IMR-90 (cell line): ENCODE results near the gene IYD. TPM values are rescaled to one million over a fixed set of nuclear protein-coding genes. Genes with fewer than 3 reads are reported as not detected.

Experiments
- ATAC-seq: fragments of 200-7000 bp; cut with Tn5 transposase; 2 replicates; pipeline ENCODE4 v1.9.1; 2020; ENCODE audit warnings: low read depth, mild to moderate bottlenecking, moderate library complexity
- BruUV-seq: library from RNA; stranded (reverse); fragments of 400-500 nt; replicated peaks from 2 replicates; lab custom pipeline; 2021; lab: Mats Ljungman, UMichigan
- CTCF ChIA-PET: fragments of 300-600 bp; formaldehyde crosslinking; extraction: SDS; loops from one replicate; lab custom pipeline; 2021; ENCODE audit warnings: antibody characterized with exemption; lab: Yijun Ruan, JAX
- POLR2A ChIA-PET: fragments of 300-600 bp; sonication (Branson Sonifier 250); formaldehyde crosslinking; loops from one replicate; lab custom pipeline; 2022; ENCODE audit warnings: antibody characterized with exemption; ENCODE audit not compliant: unreplicated experiment; lab: Charles Lee
- DNase-seq: peaks from one replicate; pipeline ENCODE4 v3.0.0; 2013
- H2AFZ ChIP-seq: replicated peaks from 2 replicates; pipeline ENCODE3; 2013; ENCODE audit warnings: low read length, mild to moderate bottlenecking; ENCODE audit not compliant: poor library complexity
- H2AK5ac ChIP-seq: 2 replicates; pipeline ENCODE4 v1.6.1; 2013; ENCODE audit warnings: low read depth, low read length, inconsistent platforms
- H2AK9ac ChIP-seq: replicated peaks from 2 replicates; pipeline ENCODE3; 2013; ENCODE audit warnings: mild to moderate bottlenecking, low read depth, low read length, moderate library complexity; ENCODE audit not compliant: poor library complexity
- H2BK120ac ChIP-seq: 2 replicates; pipeline ENCODE4 v1.6.1; 2013; ENCODE audit warnings: low read depth, low read length, inconsistent platforms
- H2BK15ac ChIP-seq: 3 replicates; pipeline ENCODE4 v1.6.1; 2013; ENCODE audit warnings: low read depth, low read length, inconsistent platforms
- H2BK20ac ChIP-seq: 2 replicates; pipeline ENCODE4 v1.6.1; 2013; ENCODE audit warnings: low read depth, mild to moderate bottlenecking, inconsistent platforms, low read length, moderate library complexity
- H2BK5ac ChIP-seq: 2 replicates; pipeline ENCODE4 v1.6.1; 2013; ENCODE audit warnings: mild to moderate bottlenecking, low read depth, low read length, inconsistent platforms; ENCODE audit not compliant: poor library complexity, severe bottlenecking
- H3K14ac ChIP-seq: replicated peaks from 2 replicates; pipeline ENCODE4 v1.6.1; 2013; ENCODE audit warnings: low read depth, low read length, inconsistent platforms
- H3K18ac ChIP-seq: 2 replicates; pipeline ENCODE4 v1.6.1; 2013; ENCODE audit warnings: low read depth, low read length, control low read depth
- H3K23ac ChIP-seq: 2 replicates; pipeline ENCODE4 v1.6.1; 2013; ENCODE audit warnings: low read depth, low read length, inconsistent platforms
- H3K27ac ChIP-seq: 2 replicates; pipeline ENCODE4 v1.5.1; 2013; ENCODE audit warnings: mild to moderate bottlenecking, control low read depth, low read length; ENCODE audit not compliant: insufficient read depth
- H3K27me3 ChIP-seq: 2 replicates; pipeline ENCODE4 v1.6.1; 2013; ENCODE audit warnings: low read length; ENCODE audit not compliant: control insufficient read depth, insufficient read depth
- H3K36me3 ChIP-seq: 2 replicates; pipeline ENCODE4 v1.6.1; 2013; ENCODE audit warnings: low read length, mixed read lengths; ENCODE audit not compliant: control insufficient read depth, insufficient read depth
- H3K4ac ChIP-seq: 2 replicates; pipeline ENCODE4 v1.6.1; 2013; ENCODE audit warnings: low read depth, low read length, inconsistent platforms
- H3K4me1 ChIP-seq: 2 replicates; pipeline ENCODE4 v1.6.1; 2013; ENCODE audit warnings: low read length, mixed read lengths; ENCODE audit not compliant: control insufficient read depth, insufficient read depth
- H3K4me2 ChIP-seq: 2 replicates; pipeline ENCODE4 v1.6.1; 2013; ENCODE audit warnings: low read depth, mild to moderate bottlenecking, control low read depth, low read length, moderate library complexity
- H3K4me3 ChIP-seq: 2 replicates; pipeline ENCODE4 v1.5.1; 2013; ENCODE audit warnings: low read depth, mild to moderate bottlenecking, control low read depth, low read length, moderate library complexity; ENCODE audit not compliant: insufficient read depth
- H3K56ac ChIP-seq: 2 replicates; pipeline ENCODE4 v1.6.1; 2013; ENCODE audit warnings: low read length, inconsistent platforms; ENCODE audit not compliant: insufficient read depth; ENCODE audit errors: extremely low read depth
- H3K79me1 ChIP-seq, 2 experiments: 2 replicates each; pipeline ENCODE4 v1.6.1; 2013; ENCODE audit warnings: low read length in 2 of 2, inconsistent platforms in 1 of 2, low read depth in 1 of 2
- H3K9ac ChIP-seq: 2 replicates; pipeline ENCODE4 v1.6.1; 2013; ENCODE audit warnings: low read depth, low read length, control low read depth
- H3K9me1 ChIP-seq: 2 replicates; pipeline ENCODE4 v1.6.1; 2013; ENCODE audit warnings: low read length, inconsistent platforms; ENCODE audit not compliant: insufficient read depth
- H3K9me3 ChIP-seq: 2 replicates; pipeline ENCODE4 v1.6.1; 2013; ENCODE audit warnings: low read length; ENCODE audit not compliant: control insufficient read depth, insufficient read depth
- H4K20me1 ChIP-seq: 2 replicates; pipeline ENCODE4 v1.6.1; 2013; ENCODE audit warnings: low read length, inconsistent platforms; ENCODE audit not compliant: insufficient read depth
- H4K5ac ChIP-seq: 2 replicates; pipeline ENCODE4 v1.6.1; 2013; ENCODE audit warnings: mild to moderate bottlenecking, low read depth, low read length, control low read depth
- H4K8ac ChIP-seq, 2 experiments: 2 replicates each; pipeline ENCODE4 v1.6.1; 2013; ENCODE audit warnings: low read depth in 2 of 2, low read length in 2 of 2, control low read depth in 1 of 2, inconsistent platforms in 1 of 2
- H4K91ac ChIP-seq: 2 replicates; pipeline ENCODE4 v1.6.1; 2013; ENCODE audit warnings: low read depth, low read length, inconsistent platforms; ENCODE audit not compliant: insufficient read depth
- BHLHE40 ChIP-seq: fragments of 150-350 bp; IDR thresholded peaks from 2 replicates; pipeline ENCODE4 v1.6.1; 2016; ENCODE audit warnings: mild to moderate bottlenecking, low read depth, low read length
- CEBPB ChIP-seq: IDR thresholded peaks from 2 replicates; pipeline ENCODE4 v1.6.1; 2012; ENCODE audit warnings: low read depth, low read length, improper control_type of control experiment
- CHD1 ChIP-seq: IDR thresholded peaks from 2 replicates; pipeline ENCODE4 v1.6.1; 2012; ENCODE audit warnings: low read depth, low read length, improper control_type of control experiment
- MAZ ChIP-seq: IDR thresholded peaks from 2 replicates; pipeline ENCODE4 v1.6.1; 2012; ENCODE audit warnings: low read depth, mild to moderate bottlenecking, low read length, improper control_type of control experiment, moderate library complexity, borderline replicate concordance
- MXI1 ChIP-seq: IDR thresholded peaks from 2 replicates; pipeline ENCODE4 v1.6.1; 2012; ENCODE audit warnings: low read depth, mild to moderate bottlenecking, low read length, moderate library complexity, borderline replicate concordance
- NFE2L2 ChIP-seq: fragments of 150-350 bp; IDR thresholded peaks from 2 replicates; pipeline ENCODE4 v1.6.1; 2016; ENCODE audit warnings: low read depth, mild to moderate bottlenecking, low read length
- POLR2A ChIP-seq: IDR thresholded peaks from 2 replicates; pipeline ENCODE4 v1.6.1; 2012; ENCODE audit warnings: mild to moderate bottlenecking, low read depth, low read length
- RCOR1 ChIP-seq: IDR thresholded peaks from 2 replicates; pipeline ENCODE4 v1.6.1; 2012; ENCODE audit warnings: mild to moderate bottlenecking, low read length, improper control_type of control experiment; ENCODE audit not compliant: insufficient replicate concordance
- RFX5 ChIP-seq: IDR thresholded peaks from 2 replicates; pipeline ENCODE4 v1.8.0; 2012; ENCODE audit warnings: low read depth, mild to moderate bottlenecking, low read length, moderate library complexity
- USF2 ChIP-seq: fragments of 150-350 bp; IDR thresholded peaks from 2 replicates; pipeline ENCODE4 v1.6.1; 2017; ENCODE audit warnings: mild to moderate bottlenecking, antibody characterized with exemption, low read length, low read depth
- WGBS, 2 experiments: methylation state at CpG; one replicate each; pipeline versions ENCODE4 v1.1.5 to v1.1.7; 2013; ENCODE audit warnings: missing lambda C conversion rate in 2 of 2; ENCODE audit not compliant: insufficient read length in 1 of 2; ENCODE audit errors: extremely low coverage in 2 of 2; 5-methylcytosine and 5-hydroxymethylcytosine counted together
- dilution Hi-C: fragments of 300-500 bp; cut with HindIII; formaldehyde crosslinking; loops from one replicate; pipeline ENCODE4 v1.14.3; 2018; ENCODE audit warnings: low sequenced_read_pairs; ENCODE audit not compliant: unreplicated experiment
- in situ Hi-C: fragments of 300-500 bp; cut with MboI; formaldehyde crosslinking; loops from 3 replicates; pipeline ENCODE4 v1.14.3; 2019; ENCODE audit warnings: low sequenced_read_pairs, inconsistent platforms, mixed read lengths
- intact Hi-C: fragments of 100-400 bp; cut with micrococcal nuclease; formaldehyde crosslinking; loops from 2 replicates; pipeline ENCODE4 v1.10.0; 2022
- polyA plus RNA-seq, 3 experiments: library from polyadenylated mRNA; depleted of rRNA; stranded (reverse); fragments of >200 nt; gene quantifications; 2 replicates each; pipeline ENCODE4 v1.2.3, GENCODE V29; 2012; ENCODE audit warnings: low replicate concordance in 1 of 3
- total RNA-seq: library from RNA; depleted of rRNA; stranded (reverse); fragments of >200 nt; gene quantifications from 2 replicates; pipeline ENCODE4 v1.2.3, GENCODE V29; 2012
- TF ChIP-seq, protein P1 (sequence below): fragments of 150-350 bp; IDR thresholded peaks from 2 replicates; pipeline ENCODE4 v1.6.1; 2016; ENCODE audit warnings: low read depth, mild to moderate bottlenecking, low read length, moderate library complexity, borderline replicate concordance

IYD gene
- total and polyA plus RNA-seq, 2 of the 4 experiments (the other 2 are of a cell fraction), result not detected

GRCh38 chr6:150391414-150391813 lies 22.6 kb downstream of the IYD start:
- Histone ChIP-seq H3K9ac (no peak overlapping the region), H4K5ac (no peak overlapping the region), H3K79me1 (no peaks in the 10 kb centered on the region), H2BK120ac (no peak overlapping the region), H3K4me2 (no peak overlapping the region), H3K18ac (no peak overlapping the region), H4K91ac (no peak overlapping the region), H3K9me1 (no peaks in the 10 kb centered on the region), H3K4me1 (no peaks in the 10 kb centered on the region), H3K27me3 (no peaks in the 10 kb centered on the region; the same call in none of the 2 replicates), H3K9me3 (no peaks in the 10 kb centered on the region), H2BK5ac (no peak overlapping the region), H3K4me3 (no peak overlapping the region), H2AFZ (no peak overlapping the region), H4K20me1 (no peaks in the 10 kb centered on the region), H2BK15ac (no peak overlapping the region), H3K23ac (no peak overlapping the region), H2AK5ac (no peak overlapping the region), H2AK9ac (no peak overlapping the region), H3K4ac (no peak overlapping the region), H3K14ac (no peak overlapping the region), H3K36me3 (no peaks in the 10 kb centered on the region), H3K56ac (no peak overlapping the region), H4K8ac (no peak overlapping the region), H3K27ac (no peak overlapping the region), H2BK20ac (no peak overlapping the region)
- in situ Hi-C loops, result no loop called here
- no CpG with 5 or more reads among the region's 4 CpGs for WGBS, 2 experiments
- CTCF ChIA-PET, result interaction anchor here (0.6 kb wide), 1 partner anchor 341 kb away, joined by 7 read pairs; no protein-coding TSS in a partner anchor
- no peak for TF ChIP-seq CEBPB
- no peak for TF ChIP-seq MAZ
- TF ChIP-seq RCOR1, result no peak
- no peak for TF ChIP-seq USF2
- TF ChIP-seq BHLHE40, result no peak
- TF ChIP-seq, protein P1, sequence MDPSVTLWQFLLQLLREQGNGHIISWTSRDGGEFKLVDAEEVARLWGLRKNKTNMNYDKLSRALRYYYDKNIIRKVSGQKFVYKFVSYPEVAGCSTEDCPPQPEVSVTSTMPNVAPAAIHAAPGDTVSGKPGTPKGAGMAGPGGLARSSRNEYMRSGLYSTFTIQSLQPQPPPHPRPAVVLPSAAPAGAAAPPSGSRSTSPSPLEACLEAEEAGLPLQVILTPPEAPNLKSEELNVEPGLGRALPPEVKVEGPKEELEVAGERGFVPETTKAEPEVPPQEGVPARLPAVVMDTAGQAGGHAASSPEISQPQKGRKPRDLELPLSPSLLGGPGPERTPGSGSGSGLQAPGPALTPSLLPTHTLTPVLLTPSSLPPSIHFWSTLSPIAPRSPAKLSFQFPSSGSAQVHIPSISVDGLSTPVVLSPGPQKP, result no peak
- TF ChIP-seq CHD1, result no peak
- TF ChIP-seq POLR2A, result no peak
- no peak for TF ChIP-seq RFX5
- TF ChIP-seq NFE2L2, result no peak
- no peak for TF ChIP-seq MXI1
- ATAC-seq (no peak), DNase-seq (no peak)
- dilution Hi-C loops, result no loop called here
- POLR2A ChIA-PET, result no interaction called here
- no TSS peak for BruUV-seq
- intact Hi-C loops, result no loop called here
